GM11168 (cell line): Measurements from ENCODE around the gene BBS5.
"Not testable (repeated sequence)": the region's sequence is repeated elsewhere in the genome, so short reads cannot be mapped to it uniquely, and the experiment has no call there.

ENCODE experiments used
- in situ Hi-C: fragments of 300-500 bp; cut with MboI; formaldehyde crosslinking; loops from one replicate; pipeline ENCODE4 v1.12.0; 2022; ENCODE audit warnings: low sequenced_read_pairs; ENCODE audit not compliant: unreplicated experiment

BBS5 gene

DNA sequence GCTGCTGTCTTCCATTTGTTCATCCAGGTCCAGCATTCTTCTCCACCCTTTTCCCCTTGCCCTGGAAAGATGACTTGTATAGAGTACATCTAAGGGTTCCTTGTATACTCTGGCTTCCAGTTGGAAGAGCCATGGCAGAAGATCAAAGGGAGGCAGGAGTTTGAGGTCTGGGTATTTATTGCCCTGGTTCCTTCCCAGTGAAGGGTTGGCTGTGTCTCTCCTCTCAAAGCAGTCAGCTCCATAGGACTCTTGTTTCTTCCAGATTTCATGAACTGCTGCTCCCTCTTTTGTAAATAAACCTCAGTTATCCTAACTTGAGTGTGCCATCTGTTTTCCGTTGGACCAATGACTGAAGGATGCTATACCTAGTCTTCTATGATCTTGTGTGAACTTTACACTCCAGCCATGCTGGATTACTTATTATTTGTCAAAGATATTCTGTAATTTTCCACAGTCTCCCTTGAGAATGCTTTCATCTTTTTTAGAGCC, 6.4 kb downstream of the BBS5 start:
- in situ Hi-C loops: no loop called here

DNA sequence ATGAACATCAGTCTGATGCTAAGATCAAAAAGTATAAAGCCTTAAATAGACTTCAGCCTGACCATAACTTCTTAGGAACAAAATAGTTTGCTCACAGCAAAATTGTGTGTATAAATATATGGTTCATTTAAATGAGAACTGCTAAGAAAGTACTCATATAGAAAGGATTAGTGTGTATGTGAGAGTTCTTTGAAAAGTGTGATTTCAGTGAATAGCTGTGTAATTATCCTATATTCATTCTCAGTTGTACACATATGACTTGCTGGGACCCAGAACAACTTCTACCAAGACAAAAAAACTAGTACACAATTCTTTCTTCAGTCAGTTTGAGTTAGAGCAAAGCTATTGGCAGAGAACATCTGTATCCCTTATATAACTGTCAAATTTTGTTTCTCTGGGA, 7.2 kb downstream of the BBS5 start:
- in situ Hi-C loops: no loop called here

DNA sequence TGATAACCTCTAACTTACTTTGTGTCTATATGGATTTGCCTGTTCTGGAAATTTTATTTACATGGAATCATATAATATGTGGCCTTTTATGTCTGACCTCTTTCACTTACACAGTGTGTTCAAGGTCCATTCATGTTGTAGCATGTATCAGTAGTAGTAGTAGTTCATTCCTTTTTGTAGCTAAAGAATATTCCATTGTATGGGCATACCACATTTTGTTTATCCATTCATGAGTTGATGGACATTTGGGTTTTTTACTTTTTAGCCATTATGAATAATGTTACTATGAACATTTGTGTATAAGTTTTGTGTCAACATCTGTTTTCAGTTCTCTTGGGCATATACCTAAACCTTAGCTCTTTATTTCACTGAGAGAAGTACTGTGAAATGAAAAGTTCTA, 11.5 kb downstream of the BBS5 start:
- in situ Hi-C loops: no loop called here

DNA sequence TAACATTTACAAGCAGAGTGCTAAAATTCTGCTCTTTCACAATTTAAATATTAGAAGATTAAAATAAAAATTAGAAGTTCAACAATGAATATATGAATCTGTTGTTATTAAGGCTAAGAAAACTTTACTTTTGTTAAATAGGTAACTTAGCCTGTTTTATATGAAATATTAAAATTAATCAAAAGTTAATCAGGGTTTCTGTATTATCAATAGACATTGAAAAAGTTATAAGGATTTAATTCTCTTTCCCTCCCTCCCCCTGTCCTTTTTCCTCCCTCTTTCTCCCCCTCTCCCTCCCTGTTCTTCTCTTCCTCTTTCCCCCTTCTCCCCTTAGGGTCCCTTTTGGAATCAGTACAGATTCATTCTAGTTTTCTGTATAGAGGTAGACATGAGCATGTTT, 12.1 kb downstream of the BBS5 start:
- in situ Hi-C loops: no loop called here

DNA sequence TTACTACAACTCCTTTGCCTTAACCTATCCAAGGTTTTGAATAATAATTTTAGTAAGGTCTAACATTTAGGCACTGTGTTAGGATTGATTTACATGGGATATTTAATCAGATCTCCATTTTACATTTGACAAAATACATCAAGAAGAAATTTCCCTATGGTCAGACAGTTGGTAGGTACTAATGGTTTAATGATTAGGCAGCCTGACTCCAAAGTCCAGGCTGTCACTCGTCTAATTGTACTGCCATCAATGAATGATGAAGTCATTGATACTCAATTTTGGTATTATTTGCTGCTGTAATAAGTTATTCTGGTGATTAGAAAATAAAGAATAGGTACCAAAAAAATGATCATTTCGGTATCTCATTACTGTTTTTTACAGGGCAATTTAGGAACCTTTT, 14.1 kb downstream of the BBS5 start:
- in situ Hi-C loops: no loop called here

DNA sequence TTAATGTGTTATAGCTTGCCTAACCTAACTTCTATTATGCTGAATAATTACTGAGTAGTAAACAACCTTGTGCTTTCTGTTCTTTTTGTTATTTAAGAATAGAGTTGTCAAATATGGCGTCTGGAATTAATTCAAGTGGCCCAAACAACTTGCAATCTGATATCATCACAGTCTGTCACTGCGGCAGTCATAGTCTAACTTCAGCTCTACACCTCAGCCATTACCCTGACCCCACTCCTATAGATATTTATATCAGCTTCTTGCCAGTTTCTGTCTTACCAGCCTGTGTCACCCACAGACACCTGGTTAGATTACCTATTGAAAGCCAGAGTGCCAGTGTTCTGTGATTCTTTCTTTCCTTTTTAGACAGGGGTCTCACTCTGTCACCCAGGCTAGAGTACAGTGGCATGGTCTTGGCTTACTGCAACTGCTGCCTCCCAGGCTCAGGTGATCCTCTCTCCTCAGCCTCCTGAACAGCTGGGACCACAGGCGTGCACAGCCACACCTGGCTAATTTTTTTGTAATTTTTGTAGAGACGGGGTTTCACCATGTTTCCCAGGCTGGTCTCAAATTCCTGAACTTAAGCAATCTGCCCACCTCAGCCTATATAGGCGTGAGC, 16.1 kb downstream of the BBS5 start:
- in situ Hi-C loops: no loop called here

DNA sequence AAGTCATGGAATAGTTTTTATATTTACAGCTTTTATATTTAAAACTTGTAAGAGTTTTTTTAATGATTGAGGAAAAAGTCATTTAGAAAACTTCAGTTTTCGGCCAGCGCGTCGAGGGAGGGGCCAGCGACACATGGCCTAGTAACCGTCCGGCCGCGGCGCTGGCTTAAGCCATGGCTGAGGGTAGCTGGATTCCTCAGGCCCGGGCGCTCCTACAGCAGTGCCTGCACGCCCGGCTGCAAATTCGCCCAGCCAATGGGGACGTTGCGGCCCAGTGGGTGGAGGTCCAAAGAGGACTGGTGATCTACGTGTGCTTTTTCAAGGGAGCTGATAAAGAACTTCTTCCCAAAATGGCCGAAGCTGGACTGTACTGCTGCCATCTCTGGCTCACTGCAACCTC, 25.4 kb downstream of the BBS5 start:
- in situ Hi-C loops: no loop called here

DNA sequence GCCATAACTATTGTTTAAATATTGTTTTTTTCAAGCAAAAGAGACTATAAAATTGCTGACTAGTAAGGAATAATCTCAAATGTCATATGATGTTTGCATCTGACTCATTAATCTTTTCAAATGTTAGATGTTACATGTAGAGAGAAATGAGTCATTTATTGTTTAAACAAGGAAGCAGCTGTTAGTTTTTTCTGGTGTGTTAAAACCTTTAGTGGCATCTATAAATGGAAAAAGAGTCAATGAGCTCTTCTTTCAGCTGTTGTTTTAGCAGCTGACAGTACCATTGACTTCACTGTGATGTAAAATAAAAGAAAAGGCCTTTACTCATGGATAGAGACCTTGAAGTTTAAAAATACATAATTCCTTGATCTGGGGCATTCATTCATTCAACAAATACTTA, 28.4 kb downstream of the BBS5 start:
- in situ Hi-C loops: no loop called here

DNA sequence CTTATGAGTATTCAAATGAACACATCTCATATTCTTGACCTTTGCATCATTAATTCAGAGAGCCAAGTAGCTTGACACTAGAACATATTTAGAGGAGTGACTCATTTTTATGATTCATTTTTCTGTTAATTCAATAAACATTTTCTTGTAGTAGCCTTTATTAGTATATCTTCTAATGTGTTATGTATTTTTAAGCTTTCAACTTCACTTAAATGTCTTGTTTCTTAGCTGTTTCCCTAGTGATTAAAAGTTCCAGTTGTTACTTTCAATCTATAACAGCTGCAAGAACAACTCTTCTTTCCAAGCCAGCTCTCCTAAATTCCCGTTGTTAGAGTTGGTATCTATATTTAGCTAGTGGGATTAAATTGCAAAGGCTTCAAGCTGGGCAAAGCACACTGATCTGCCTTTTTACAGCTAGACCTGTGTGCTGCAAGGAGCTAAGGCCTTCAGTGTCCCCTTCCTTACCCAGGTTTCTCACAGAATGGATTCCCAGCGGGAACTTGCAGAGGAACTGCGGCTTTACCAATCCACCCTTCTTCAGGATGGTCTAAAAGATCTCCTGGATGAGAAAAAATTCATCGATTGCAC, 30.1 kb downstream of the BBS5 start, which contains the start of gene KLHL41:
TSS of gene KLHL41 (plus strand) at position 405 of the 588 bp plus-strand sequence. CDS start at position 482, 77 bp downstream.
- in situ Hi-C loops: no loop called here

DNA sequence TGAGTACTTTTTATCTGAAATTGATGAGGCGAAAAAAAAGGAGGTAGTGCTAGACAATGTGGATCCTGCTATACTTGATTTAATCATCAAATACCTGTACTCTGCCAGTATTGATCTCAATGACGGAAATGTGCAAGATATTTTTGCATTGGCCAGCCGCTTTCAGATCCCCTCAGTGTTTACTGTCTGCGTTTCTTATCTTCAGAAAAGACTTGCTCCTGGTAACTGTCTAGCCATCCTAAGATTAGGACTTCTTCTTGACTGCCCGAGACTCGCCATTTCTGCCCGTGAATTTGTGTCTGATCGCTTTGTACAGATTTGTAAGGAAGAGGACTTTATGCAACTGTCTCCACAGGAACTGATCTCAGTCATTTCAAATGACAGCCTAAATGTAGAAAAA, 30.7 kb downstream of the BBS5 start:
- in situ Hi-C loops: no loop called here

DNA sequence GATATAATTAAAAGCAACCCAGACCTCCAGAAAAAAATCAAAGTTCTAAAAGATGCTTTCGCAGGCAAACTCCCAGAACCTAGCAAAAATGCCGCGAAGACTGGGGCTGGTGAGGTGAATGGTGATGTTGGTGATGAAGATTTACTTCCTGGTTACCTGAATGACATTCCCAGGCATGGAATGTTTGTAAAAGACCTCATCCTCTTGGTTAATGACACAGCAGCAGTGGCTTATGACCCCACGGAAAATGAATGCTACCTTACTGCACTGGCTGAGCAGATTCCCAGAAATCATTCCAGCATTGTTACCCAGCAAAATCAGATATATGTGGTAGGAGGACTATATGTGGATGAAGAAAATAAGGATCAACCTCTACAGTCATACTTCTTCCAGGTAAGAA, 31.2 kb downstream of the BBS5 start:
- in situ Hi-C loops: no loop called here

DNA sequence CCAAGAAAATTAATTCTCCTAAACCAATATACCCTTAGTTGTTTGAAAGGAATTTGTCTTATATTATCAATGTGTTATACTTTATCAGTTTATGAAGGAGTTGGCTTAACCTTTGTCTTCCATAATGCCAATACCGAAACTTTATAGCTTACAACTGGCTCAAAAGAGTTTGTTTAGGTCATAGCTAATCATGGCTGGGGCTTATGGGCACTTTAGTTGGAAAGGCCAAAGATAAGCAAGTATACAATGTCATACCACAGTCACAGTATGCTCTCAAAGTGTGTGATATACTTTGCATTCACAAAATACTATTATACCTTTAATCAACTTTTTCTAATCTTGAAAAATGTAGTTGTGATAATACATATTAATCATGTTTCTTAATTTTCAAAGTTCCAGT, 32.5 kb downstream of the BBS5 start:
- in situ Hi-C loops: no loop called here

DNA sequence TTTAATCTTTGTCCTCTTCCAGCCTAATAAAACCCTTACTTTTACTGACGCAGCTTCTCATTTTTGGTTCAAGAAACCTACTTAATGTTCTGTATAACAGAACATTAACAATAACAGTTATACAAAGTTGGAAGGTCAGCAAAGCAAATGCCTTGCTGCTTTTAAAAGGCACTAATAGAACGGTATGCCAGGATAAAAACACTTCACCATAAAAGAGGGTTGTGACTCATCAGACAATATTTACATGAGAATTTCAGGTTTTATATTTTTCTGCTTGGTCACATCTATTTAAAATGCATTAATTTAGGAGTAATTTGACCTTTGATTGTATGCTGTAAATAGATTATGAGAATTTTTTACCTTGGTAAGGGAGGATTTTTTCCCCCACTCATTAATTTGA, 33.2 kb downstream of the BBS5 start:
- in situ Hi-C loops: no loop called here

DNA sequence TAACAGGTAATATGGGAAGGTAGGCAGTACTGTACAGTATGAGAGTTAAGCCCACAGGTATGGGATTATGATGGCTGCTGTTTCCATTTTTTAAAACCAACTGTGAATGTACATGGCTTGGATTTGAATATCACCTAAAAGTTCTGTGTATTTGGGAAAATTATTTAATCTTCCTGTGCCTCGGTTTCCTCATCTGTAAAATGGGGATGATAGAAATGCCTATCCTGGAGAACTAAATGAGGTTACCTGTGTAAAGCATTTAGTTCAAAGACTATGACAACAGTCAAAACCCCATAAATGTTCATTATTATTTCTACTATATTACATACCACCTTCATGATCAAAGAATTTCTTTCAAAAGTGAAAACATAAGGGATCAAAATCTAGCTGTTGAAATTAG, 33.8 kb downstream of the BBS5 start:
- in situ Hi-C loops: no loop called here

DNA sequence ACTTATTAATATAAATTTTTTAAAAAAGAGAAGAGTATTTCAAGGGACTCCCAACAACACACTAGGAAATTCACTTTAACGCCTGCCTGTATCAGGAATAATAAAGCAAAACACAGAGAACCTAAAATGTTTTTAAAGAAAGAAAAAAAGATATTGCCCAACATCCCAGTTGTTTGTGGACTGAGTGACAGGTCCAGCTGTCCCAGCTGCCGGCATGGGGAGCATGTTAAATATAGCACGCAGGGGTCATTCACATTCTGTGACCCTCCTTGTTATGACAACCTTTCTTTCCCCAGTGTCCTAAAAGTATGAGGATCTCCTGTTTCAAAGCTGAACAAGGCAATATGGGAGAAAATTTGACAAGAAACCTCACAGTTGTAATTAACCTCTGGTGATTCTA, 34.6 kb downstream of the BBS5 start:
- in situ Hi-C loops: no loop called here

DNA sequence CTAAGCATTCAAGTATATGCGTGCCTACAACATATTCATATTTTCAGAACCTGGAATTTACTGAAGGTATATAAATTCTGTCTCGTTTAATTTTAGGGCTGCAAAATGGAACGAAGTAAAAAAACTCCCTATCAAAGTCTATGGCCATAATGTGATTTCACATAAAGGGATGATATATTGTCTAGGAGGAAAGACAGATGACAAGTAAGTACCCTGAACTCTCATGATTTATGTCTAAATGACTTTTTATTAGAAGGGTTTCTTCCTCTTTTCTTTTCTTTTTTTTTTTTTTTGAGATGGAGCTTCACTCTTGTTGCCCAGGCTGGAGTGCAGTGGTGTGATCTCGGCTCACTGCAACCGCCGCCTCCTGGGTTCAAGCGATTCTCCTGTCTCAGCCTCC, 35.5 kb downstream of the BBS5 start:
- in situ Hi-C loops: not testable (repeated sequence)

DNA sequence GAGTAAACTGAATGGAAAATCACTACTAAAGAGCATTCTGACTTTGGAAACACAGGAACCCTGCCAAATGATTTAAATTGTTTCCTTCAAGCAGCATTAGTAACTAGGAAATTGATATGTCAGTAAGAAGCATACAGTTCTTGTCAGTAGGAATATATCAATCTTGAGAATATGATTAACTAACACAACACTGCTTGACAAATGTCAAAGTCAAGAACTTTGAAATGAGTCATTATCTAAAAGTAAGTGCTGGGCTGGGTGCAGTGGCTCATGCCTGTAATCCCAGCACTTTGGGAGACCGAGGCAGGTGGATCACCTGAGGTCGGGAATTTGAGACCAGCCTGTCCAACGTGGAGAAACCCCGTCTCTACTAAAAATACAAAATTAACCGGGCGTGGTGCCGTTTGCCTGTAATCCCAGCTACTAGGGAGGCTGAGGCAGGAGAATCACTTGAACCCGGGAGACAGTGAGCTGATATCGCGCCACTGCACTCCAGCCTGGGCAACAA, 37.2 kb downstream of the BBS5 start:
- in situ Hi-C loops: not testable (repeated sequence)

DNA sequence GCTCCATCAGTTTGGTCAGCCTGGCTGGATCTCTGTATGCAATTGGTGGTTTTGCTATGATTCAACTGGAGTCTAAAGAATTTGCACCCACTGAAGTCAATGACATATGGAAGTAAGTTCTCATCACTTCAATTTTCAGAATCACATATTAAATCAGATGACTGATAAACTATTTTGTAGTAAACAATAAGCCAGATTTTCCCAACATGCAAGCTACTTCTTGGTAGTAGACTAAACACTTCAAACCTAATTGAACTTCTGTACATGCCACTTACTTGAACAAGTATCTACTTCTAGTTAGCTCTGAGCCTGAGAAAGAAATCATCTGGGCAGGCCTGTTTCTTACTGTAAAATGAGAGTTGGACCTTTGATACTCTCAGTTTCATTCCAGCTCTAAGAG, 41.6 kb downstream of the BBS5 start:
- in situ Hi-C loops: no loop called here

DNA sequence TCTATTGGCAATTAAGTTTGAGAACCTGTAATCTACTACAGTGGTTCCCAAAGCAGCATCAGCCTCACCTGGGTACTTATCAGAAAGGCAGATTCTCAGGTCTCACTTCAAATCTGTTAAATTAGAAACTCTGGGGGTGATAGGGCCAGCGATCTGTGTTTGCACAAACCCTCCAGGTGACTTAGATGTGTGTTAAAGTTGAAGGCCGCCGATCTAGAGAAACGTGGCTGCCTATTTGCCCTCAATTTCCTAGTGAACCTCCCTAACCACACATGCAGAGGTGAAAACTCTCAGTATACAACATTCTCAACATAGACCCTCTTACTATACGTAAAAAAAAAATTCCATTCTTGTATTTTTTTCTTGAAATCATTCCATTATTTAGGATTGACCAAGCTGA, 44.4 kb downstream of the BBS5 start:
- in situ Hi-C loops: no loop called here

DNA sequence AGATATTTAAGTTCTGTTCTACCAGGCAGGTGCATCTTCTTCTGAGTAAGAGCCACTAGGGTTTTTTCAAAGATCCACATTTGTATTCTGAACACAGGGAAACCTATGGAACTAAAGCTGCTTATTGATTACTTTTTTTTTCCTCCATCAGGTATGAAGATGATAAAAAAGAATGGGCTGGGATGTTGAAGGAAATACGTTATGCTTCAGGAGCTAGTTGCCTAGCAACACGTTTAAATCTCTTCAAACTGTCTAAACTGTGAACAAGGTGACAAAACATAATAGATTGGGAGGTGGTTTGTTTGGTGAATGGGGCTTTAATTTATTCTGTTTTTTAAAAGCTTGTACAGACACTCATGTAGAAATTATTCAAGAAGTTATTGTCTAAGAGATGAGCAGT, 46.1 kb downstream of the BBS5 start:
- in situ Hi-C loops: no loop called here

DNA sequence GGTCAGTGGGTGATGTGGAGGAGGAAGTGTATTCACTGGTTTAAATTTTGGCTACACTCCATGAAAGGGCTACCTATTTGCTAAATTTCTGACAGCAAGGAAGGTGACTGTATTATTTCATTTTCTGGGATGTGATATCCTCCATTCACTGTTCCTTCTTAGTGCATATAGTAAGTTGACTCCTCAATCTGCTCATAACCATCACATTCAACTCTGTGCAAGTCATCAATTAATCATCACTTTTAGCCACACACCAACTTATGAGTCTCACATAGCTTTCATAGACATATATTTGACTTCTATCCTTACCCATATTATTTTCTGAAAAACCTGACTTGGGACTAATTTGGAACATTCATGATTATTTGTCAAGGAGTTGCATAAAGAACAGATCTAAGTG, 47.2 kb downstream of the BBS5 start:
- in situ Hi-C loops: no loop called here

DNA sequence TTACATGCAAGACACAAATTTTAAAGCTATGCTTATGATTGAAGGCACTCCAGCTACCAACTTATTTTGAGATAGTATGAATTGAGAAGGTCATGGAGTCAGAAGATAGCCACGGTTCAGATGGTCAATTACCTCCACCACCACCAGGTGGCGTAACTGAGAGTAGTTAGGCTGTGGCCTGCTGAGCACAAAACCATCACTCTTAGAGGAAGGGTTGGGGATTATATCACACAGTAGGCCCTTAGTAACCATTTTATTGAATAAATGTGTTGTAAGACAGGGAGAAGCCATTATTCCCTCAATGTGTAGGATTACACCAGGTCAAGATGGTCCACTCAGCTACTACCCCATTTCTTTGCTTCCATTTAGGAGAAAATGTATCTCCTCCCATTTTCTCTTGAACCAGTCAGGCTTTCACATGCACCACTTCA, 49.0 kb downstream of the BBS5 start:
- in situ Hi-C loops: no loop called here
